Mucosa of descending colon (tissue), 3 donors: ENCODE results near the gene SPON1. TPM values are rescaled to one million over a fixed set of nuclear protein-coding genes. Genes with fewer than 3 reads are reported as not detected.

Experiments used
- ATAC-seq: fragments of 200-7000 bp; cut with Tn5 transposase; one replicate; pipeline ENCODE4 v1.9.1; 2020; ENCODE audit warnings: mild to moderate bottlenecking, moderate library complexity
- DNase-seq, 3 donors: peaks; one replicate each; pipeline ENCODE4 v3.0.0-alpha.2; 2020
- H3K36me3 ChIP-seq: fragments of 200-600 bp; one replicate; pipeline ENCODE4 v1.8.0; 2021; ENCODE audit warnings: low read depth, mild to moderate bottlenecking
- H3K4me1 ChIP-seq: fragments of 200-600 bp; one replicate; pipeline ENCODE4 v1.8.0; 2021; ENCODE audit warnings: low read depth, mild to moderate bottlenecking
- H3K4me3 ChIP-seq: fragments of 200-600 bp; one replicate; pipeline ENCODE4 v1.8.0; 2021; ENCODE audit warnings: mild to moderate bottlenecking
- H3K9me3 ChIP-seq: fragments of 200-600 bp; one replicate; pipeline ENCODE4 v1.8.0; 2021; ENCODE audit warnings: mild to moderate bottlenecking
- intact Hi-C, 2 donors: fragments of 100-400 bp; cut with DNase I in 1 of 2; cut with micrococcal nuclease in 1 of 2; formaldehyde crosslinking; loops; one replicate each; pipeline versions ENCODE4 v1.11.0 to v1.11.1; 2022; cut with DNase I, micrococcal nuclease
- total RNA-seq, 3 donors: library from RNA; stranded (reverse); fragmentation: NEBNext Ultra II Directional in 2 of 3; extraction: Animal tissue kit (Norgen Biotek cat#: 25700) in 2 of 3; gene quantifications; one replicate each; pipeline versions ENCODE4 v1.2.1 to v1.2.4, GENCODE V29; 2021 to 2023
- TF ChIP-seq, protein P1 (sequence below): fragments of 200-600 bp; IDR thresholded peaks from one replicate; pipeline ENCODE4 v1.8.0; 2022; ENCODE audit warnings: antibody characterized with exemption, mild to moderate bottlenecking
- donor health status: DM: no; HTN: no; CAD: no; lungs with moderate emphysema.
- donor health status: DM: no; HTN: no; CAD: no.
- donor health status: DM: no; HTN: yes; CAD: no.

Gene SPON1
- total RNA-seq, 3 donors from 2014 or later: 43.6 to 85.5 (median 64.2) TPM

DNA sequence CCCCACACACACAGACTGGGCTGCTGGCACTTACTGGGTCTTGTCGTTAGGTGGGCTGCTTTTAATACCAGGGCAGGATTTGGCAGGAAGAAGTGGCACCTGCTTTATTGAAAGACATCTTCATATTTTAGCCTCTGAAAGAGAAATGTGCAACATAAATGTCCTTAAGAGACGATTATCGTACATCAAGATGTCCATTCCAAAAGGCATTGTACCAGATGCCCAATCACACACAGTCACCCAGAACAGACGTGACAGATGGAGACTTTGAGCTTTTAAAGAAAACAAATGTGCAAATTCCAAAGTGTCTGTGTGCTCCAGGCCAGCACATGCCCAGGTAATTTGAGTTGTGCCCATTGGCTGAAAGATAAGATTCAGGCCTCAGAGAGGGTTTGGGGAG is 240.8 kb downstream of the SPON1 start:
- TF ChIP-seq, protein P1, sequence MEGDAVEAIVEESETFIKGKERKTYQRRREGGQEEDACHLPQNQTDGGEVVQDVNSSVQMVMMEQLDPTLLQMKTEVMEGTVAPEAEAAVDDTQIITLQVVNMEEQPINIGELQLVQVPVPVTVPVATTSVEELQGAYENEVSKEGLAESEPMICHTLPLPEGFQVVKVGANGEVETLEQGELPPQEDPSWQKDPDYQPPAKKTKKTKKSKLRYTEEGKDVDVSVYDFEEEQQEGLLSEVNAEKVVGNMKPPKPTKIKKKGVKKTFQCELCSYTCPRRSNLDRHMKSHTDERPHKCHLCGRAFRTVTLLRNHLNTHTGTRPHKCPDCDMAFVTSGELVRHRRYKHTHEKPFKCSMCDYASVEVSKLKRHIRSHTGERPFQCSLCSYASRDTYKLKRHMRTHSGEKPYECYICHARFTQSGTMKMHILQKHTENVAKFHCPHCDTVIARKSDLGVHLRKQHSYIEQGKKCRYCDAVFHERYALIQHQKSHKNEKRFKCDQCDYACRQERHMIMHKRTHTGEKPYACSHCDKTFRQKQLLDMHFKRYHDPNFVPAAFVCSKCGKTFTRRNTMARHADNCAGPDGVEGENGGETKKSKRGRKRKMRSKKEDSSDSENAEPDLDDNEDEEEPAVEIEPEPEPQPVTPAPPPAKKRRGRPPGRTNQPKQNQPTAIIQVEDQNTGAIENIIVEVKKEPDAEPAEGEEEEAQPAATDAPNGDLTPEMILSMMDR: no peak
- ATAC-seq (no peak), DNase-seq (no peak)
- Histone ChIP-seq H3K9me3 (no peaks in the 10 kb centered on the region), H3K4me3 (no peak overlapping the region), H3K4me1 (no peaks in the 10 kb centered on the region), H3K36me3 (no peaks in the 10 kb centered on the region)
- intact Hi-C loops: no loop called here

DNA sequence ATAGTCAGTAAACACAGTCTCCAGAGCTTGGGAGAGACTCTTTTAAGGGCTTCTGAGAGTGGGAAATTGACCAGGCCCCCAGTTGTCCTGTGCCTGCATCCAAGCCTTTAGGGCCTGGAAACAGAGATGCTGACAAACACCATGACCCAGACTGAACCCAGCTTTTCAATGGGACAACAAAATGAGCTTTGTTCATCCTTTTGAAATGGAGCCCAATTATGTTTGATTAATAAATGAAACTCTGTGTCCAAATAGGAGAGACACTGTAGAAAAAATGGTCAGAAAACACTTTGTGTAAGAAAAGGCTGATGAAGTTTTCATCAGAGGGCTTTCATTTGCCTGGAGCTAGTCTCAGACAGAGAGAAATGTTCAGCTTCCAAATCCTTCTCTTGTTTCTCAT is 250.5 kb downstream of the SPON1 start:
- DNase-seq: no peak
- no peaks in the 10 kb centered on the region for H3K4me1 ChIP-seq

DNA sequence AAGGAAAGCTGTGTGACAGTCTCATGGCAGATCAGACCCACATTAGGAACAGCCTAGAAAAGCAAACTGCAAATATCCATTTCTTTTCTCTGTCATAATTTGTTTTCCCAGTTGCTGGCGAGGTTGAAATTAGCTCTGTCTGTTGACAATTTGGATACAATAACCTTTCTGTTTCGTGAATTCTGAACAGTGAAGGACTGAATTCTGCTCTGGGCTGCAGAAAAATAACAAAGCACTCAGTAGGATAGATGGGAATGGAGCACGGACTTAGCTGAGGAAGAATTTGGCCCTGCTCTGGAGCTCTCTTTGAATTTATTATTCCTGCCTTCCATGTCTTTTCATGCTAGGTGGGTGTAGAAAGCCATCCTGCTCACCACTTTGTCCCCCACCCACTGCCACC is 256.2 kb downstream of the SPON1 start:
- TF ChIP-seq, protein P1: no peak
- no peak overlapping the region for H3K4me3 ChIP-seq
- H3K36me3 ChIP-seq: no peaks in the 10 kb centered on the region
- intact Hi-C loops: no loop called here
- ATAC-seq (no peak), DNase-seq (no peak)
- H3K4me1 ChIP-seq: no peaks in the 10 kb centered on the region
- no peaks in the 10 kb centered on the region for H3K9me3 ChIP-seq

More for the DNA sequence above, 250.5 kb downstream of the SPON1 start:
- H3K4me3 ChIP-seq: no peak overlapping the region
- intact Hi-C loops: no loop called here
- no peak for ATAC-seq
- no peaks in the 10 kb centered on the region for H3K9me3 ChIP-seq
- TF ChIP-seq, protein P1: no peak
- no peaks in the 10 kb centered on the region for H3K36me3 ChIP-seq

DNA sequence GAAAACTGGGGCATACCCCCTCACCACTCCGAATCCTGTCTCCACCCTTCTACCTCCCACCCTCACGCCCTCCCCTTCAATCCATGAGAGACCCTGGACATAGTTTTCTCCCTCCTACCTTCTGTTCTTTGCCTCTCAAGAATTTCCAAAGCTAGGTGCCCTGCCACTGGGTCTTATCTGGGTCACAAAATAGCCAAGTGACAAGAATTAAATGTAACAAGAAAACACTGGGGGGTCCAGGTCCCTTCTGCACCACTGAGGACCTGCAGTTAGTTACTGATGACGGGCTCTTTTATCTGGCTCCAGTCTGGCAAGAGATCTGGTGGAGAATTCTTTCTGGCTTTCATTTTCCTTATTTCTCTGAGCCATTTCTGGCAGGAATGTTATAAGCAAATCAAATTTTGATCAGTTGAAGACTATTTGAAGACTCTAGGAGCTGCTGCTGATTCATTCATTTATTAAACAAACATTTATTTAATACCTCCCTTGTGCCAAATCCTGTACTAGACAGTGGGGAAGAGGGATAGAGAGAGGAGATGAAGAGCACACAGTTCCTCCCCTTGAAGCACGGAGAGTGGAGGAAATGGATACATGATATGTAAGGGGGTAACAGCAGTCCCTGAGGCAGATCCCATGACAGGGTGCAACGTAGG is 261.2 kb downstream of the SPON1 start:
- intact Hi-C loops: no loop called here
- H3K4me1 ChIP-seq: no peaks in the 10 kb centered on the region
- no peak overlapping the region for H3K4me3 ChIP-seq
- H3K36me3 ChIP-seq: no peaks in the 10 kb centered on the region
- ATAC-seq (no peak), DNase-seq (no peak)
- TF ChIP-seq, protein P1: no peak
- no peaks in the 10 kb centered on the region for H3K9me3 ChIP-seq

DNA sequence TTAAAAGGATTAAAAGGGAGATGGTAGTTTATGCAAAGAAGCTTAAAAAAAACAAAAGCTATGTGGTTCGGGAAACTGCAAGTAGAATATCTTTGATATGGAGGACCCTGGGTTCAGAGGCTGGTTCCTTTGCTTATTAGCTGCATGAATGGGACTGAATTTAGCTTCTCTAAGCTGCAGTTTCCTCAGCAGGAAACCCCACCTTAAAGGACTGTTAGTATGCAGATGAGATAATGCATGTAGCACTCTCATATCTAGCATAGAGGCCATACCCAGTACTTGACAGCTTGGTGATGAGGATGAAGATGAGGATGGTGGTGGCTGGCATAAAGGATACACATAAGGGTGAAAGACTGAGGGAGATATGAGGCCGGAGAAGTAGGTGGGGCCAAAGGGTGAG is 261.9 kb downstream of the SPON1 start:
- H3K36me3 ChIP-seq: no peaks in the 10 kb centered on the region
- H3K9me3 ChIP-seq: no peaks in the 10 kb centered on the region
- intact Hi-C loops: no loop called here
- H3K4me1 ChIP-seq: no peaks in the 10 kb centered on the region
- DNase-seq (no peak), ATAC-seq (no peak)
- no peak overlapping the region for H3K4me3 ChIP-seq
- TF ChIP-seq, protein P1: no peak

DNA sequence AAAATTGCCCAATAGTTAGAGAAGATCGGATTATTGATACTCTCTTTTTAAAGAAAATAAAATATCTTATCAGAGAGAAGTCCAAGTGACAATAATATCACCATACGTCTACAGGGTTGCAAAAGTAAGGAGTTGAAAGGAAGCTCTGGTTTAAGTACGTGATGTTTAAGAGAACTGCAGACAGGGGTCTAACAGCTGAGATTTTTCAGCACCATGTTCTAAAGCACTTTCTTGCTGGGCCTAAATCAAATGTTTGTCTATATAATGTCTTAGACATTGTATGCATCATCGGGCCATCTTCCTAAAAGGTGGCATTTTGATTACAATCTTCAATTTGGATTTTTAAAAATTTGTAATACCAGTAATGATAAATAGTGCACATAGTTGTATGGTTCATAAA is 263.1 kb downstream of the SPON1 start:
- intact Hi-C loops: no loop called here
- ATAC-seq: no peak
- TF ChIP-seq, protein P1: no peak
- no peak for DNase-seq
- Histone ChIP-seq H3K4me1 (no peaks in the 10 kb centered on the region), H3K4me3 (no peak overlapping the region), H3K9me3 (no peaks in the 10 kb centered on the region), H3K36me3 (no peaks in the 10 kb centered on the region)
